Measurements from ENCODE around the gene NGDN.
"Not testable (repeated sequence)": the region's sequence is repeated elsewhere in the genome, so short reads cannot be mapped to it uniquely, and the experiment has no call there.

The NGDN gene

DNA sequence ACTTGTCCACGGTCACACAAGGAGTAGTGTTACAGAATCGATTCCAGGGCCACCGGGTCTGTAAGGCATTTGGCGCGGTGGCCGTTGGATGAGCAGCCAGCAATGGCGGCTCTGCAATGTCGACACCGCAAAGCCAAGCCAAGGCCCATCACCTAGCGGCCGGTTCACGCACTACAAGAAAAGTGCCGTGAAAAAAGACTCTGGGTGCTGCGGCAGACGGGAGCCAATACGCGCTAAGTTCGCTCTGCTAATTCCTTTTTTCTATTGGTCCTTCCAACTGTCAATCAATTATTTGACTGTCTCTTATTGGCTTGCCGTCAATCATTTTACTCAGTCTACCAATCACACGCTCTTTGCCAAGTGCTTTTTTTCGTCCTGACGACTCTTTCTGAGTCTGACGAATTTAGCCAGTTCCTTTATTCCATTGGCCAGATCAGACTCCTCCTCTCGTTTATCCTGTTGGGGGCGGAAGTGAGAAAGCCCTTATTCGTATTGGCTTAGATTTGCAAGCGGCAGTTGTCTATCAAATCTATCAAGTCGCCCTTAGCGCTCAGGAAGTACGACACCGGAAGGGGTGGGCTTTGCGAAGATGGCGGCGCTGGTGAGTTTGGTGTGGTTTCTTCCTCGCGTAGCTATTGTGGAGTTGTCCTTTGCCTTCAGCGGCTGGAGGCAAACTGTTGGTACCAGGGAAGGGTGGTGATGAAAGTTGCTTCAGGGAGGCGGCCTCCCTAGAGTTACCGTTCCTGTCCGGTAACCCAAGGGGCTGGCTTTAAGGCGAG, at the start of gene NGDN:
Gene NGDN, plus strand, starts transcription at position 577 of the 779 bp plus-strand sequence. Its CDS starts 13 bp downstream, at position 590.
- H3K9ac ChIP-seq (ENCODE audit: low read depth, low read length): peak within 1 kb of the TSS; percentile 82
- H3K4me3 ChIP-seq (ENCODE audit: low read depth, low read length): peak within 1 kb of the TSS; percentile 92
- peaks cover 34% of the 10 kb centered on the region for H3K36me3 ChIP-seq (ENCODE audit: control insufficient read depth, insufficient read depth, low read length)
- H3K27me3 ChIP-seq (ENCODE audit: control insufficient read depth, insufficient read depth, low read length): no peaks in the 10 kb centered on the region
- no peaks in the 10 kb centered on the region; the same call in 1 of the 2 replicates for H3K9me3 ChIP-seq (ENCODE audit: control insufficient read depth, insufficient read depth, low read length)
- H3K4me1 ChIP-seq (ENCODE audit: control insufficient read depth, insufficient read depth, low read length): 0 out of 2 replicates have a peak, but pooled peaks cover 3% of the 10 kb centered on the region
- H3K27ac ChIP-seq (ENCODE audit: low read depth, low read length): peak within 1 kb of the TSS; percentile 79

DNA sequence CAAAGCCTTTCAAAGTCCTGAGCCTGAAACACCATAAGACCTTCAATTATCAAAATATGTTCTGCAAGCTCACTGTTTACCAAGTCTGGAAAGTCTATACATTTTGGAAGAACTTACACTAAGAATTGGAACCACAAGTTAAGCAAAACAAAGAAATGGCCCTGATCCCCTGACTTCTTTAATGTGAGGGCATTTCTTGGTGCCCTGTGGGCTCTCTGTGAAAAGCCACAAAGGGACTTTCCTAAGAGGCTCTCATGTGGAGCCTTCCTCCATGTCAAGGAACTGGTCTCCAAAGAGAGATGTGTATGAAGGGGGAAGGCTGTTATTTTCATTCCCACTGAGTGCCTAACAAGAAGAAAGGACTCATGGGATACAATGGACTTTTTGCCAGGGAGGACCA, 47.9 kb upstream of the NGDN start:
- H3K4me3 ChIP-seq (ENCODE audit: low read depth, low read length): no peak overlapping the region
- no peak overlapping the region for H3K27ac ChIP-seq (ENCODE audit: low read depth, low read length)
- no peaks in the 10 kb centered on the region for H3K36me3 ChIP-seq (ENCODE audit: control insufficient read depth, insufficient read depth, low read length)
- H3K9ac ChIP-seq (ENCODE audit: low read depth, low read length): no peak overlapping the region
- H3K4me1 ChIP-seq (ENCODE audit: control insufficient read depth, insufficient read depth, low read length): no peaks in the 10 kb centered on the region
- H3K27me3 ChIP-seq (ENCODE audit: control insufficient read depth, insufficient read depth, low read length): no peaks in the 10 kb centered on the region
- H3K9me3 ChIP-seq (ENCODE audit: control insufficient read depth, insufficient read depth, low read length): no peaks in the 10 kb centered on the region

DNA sequence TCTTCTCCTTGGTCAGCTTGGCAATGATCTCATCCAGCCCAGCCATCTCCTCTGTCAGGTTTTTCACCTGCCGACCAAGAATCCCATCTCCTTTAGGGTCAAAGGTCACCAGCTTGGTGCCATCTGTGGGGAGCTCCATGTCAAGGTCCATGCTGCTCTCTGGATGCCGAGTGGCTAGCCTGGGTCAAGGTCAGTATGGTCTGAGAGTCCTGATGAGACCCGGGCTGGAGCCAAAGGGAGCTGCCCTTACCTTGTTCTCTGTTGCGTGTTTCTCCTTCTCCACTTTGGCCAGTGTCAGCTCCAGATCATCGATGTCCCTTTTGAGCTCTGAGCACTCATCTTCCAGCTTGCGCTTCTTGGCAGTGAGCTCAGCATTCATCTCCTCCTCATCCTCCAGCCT, 45.8 kb upstream of the NGDN start:
- Histone ChIP-seq H3K9me3 (ENCODE audit: control insufficient read depth, insufficient read depth, low read length) (no peaks in the 10 kb centered on the region), H3K9ac (ENCODE audit: low read depth, low read length) (no peak overlapping the region), H3K4me1 (ENCODE audit: control insufficient read depth, insufficient read depth, low read length) (no peaks in the 10 kb centered on the region), H3K27ac (ENCODE audit: low read depth, low read length) (no peak overlapping the region), H3K36me3 (ENCODE audit: control insufficient read depth, insufficient read depth, low read length) (no peaks in the 10 kb centered on the region), H3K4me3 (ENCODE audit: low read depth, low read length) (no peak overlapping the region), H3K27me3 (ENCODE audit: control insufficient read depth, insufficient read depth, low read length) (no peaks in the 10 kb centered on the region)

DNA sequence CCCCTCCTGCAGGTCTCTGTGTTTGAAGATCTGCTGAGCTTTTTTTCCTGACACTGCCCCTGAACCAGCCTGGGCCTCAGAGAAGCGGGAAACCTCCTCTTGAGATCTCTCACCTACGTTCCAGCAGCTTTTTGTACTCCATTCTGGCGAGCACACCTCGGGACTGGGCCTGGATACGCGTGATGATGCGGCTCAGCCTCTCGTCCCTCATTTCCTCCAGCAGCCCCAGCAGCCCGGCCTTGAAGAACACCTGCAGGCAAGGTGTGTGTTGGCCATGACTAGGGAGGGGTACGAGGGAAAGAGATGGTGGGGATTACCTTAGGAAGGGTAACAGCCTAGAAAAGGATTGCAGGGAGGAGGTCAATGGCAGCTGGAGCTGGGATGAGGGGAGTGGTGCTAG, 44.3 kb upstream of the NGDN start:
- H3K27ac ChIP-seq (ENCODE audit: low read depth, low read length): no peak overlapping the region

GRCh38 chr14:23425798-23426197, 43.7 kb upstream of the NGDN start:
- H3K4me1 ChIP-seq (ENCODE audit: control insufficient read depth, insufficient read depth, low read length); H3K9ac ChIP-seq (ENCODE audit: low read depth, low read length); H3K9me3 ChIP-seq (ENCODE audit: control insufficient read depth, insufficient read depth, low read length); H3K27ac ChIP-seq (ENCODE audit: low read depth, low read length); H3K4me3 ChIP-seq (ENCODE audit: low read depth, low read length); H3K27me3 ChIP-seq (ENCODE audit: control insufficient read depth, insufficient read depth, low read length); H3K36me3 ChIP-seq (ENCODE audit: control insufficient read depth, insufficient read depth, low read length): not testable (repeated sequence)

More for the DNA sequence above, 44.3 kb upstream of the NGDN start:
- Histone ChIP-seq H3K4me1 (ENCODE audit: control insufficient read depth, insufficient read depth, low read length) (no peaks in the 10 kb centered on the region), H3K4me3 (ENCODE audit: low read depth, low read length) (no peak overlapping the region), H3K36me3 (ENCODE audit: control insufficient read depth, insufficient read depth, low read length) (no peaks in the 10 kb centered on the region), H3K9me3 (ENCODE audit: control insufficient read depth, insufficient read depth, low read length) (no peaks in the 10 kb centered on the region), H3K27me3 (ENCODE audit: control insufficient read depth, insufficient read depth, low read length) (no peaks in the 10 kb centered on the region), H3K9ac (ENCODE audit: low read depth, low read length) (no peak overlapping the region)

- Histone ChIP-seq H3K27me3 (ENCODE audit: control insufficient read depth, insufficient read depth, low read length) (no peaks in the 10 kb centered on the region), H3K27ac (ENCODE audit: low read depth, low read length) (no peak overlapping the region), H3K9ac (ENCODE audit: low read depth, low read length) (no peak overlapping the region), H3K4me3 (ENCODE audit: low read depth, low read length) (no peak overlapping the region), H3K4me1 (ENCODE audit: control insufficient read depth, insufficient read depth, low read length) (no peaks in the 10 kb centered on the region), H3K9me3 (ENCODE audit: control insufficient read depth, insufficient read depth, low read length) (no peaks in the 10 kb centered on the region), H3K36me3 (ENCODE audit: control insufficient read depth, insufficient read depth, low read length) (no peaks in the 10 kb centered on the region)
Observed at GRCh38 chr14:23428686-23429495, 40.6 kb upstream of the NGDN start.

DNA sequence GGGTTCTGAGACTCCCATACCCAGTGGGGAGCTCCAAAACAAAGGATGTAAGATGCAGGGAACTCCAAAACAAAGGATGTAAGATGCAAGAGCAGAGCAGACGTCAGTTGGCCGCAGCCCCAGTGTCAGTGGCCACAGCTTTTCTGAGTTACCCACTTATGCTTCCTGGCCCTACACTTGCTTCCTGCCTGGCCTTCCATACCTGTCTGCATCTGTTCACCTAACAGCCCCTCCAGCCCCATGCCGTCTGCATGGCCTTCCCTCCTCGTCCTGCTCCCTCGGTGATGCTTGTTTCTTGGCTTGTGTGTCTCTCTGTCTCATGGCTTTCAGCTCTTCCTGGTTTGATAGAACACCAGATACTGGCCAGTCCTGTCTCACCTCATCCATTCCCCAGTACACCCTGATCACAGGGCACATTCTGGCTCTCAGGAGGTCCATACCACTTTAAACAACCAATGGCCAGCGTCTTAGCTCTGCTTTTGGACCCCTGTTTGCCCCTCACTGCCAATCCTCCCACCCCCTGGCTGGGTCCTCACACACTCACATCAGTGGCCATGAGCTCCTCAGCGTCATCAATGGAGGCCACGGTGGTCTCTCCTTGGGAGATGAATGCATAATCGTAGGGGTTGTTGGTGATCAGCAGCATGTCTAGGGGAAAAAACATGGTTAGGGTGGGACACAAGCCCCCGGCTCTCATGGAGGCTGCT, 39.3 kb upstream of the NGDN start:
- H3K36me3 ChIP-seq (ENCODE audit: control insufficient read depth, insufficient read depth, low read length): no peaks in the 10 kb centered on the region
- no peak overlapping the region for H3K27ac ChIP-seq (ENCODE audit: low read depth, low read length)
- H3K9me3 ChIP-seq (ENCODE audit: control insufficient read depth, insufficient read depth, low read length): no peaks in the 10 kb centered on the region
- H3K27me3 ChIP-seq (ENCODE audit: control insufficient read depth, insufficient read depth, low read length): no peaks in the 10 kb centered on the region
- H3K9ac ChIP-seq (ENCODE audit: low read depth, low read length): no peak overlapping the region
- H3K4me3 ChIP-seq (ENCODE audit: low read depth, low read length): no peak overlapping the region
- no peaks in the 10 kb centered on the region for H3K4me1 ChIP-seq (ENCODE audit: control insufficient read depth, insufficient read depth, low read length)

GRCh38 chr14:23430723-23431085, 38.8 kb upstream of the NGDN start:
- Histone ChIP-seq H3K36me3 (ENCODE audit: control insufficient read depth, insufficient read depth, low read length) (no peaks in the 10 kb centered on the region), H3K4me3 (ENCODE audit: low read depth, low read length) (no peak overlapping the region), H3K9me3 (ENCODE audit: control insufficient read depth, insufficient read depth, low read length) (no peaks in the 10 kb centered on the region), H3K27me3 (ENCODE audit: control insufficient read depth, insufficient read depth, low read length) (no peaks in the 10 kb centered on the region), H3K9ac (ENCODE audit: low read depth, low read length) (no peak overlapping the region), H3K27ac (ENCODE audit: low read depth, low read length) (no peak overlapping the region), H3K4me1 (ENCODE audit: control insufficient read depth, insufficient read depth, low read length) (no peaks in the 10 kb centered on the region)

- no peaks in the 10 kb centered on the region for H3K4me1 ChIP-seq (ENCODE audit: control insufficient read depth, insufficient read depth, low read length)
- no peak overlapping the region for H3K27ac ChIP-seq (ENCODE audit: low read depth, low read length)
- no peaks in the 10 kb centered on the region for H3K36me3 ChIP-seq (ENCODE audit: control insufficient read depth, insufficient read depth, low read length)
- H3K4me3 ChIP-seq (ENCODE audit: low read depth, low read length): no peak overlapping the region
- no peaks in the 10 kb centered on the region for H3K9me3 ChIP-seq (ENCODE audit: control insufficient read depth, insufficient read depth, low read length)
- no peak overlapping the region for H3K9ac ChIP-seq (ENCODE audit: low read depth, low read length)
- H3K27me3 ChIP-seq (ENCODE audit: control insufficient read depth, insufficient read depth, low read length): no peaks in the 10 kb centered on the region
Observed at GRCh38 chr14:23431486-23431885, 38.0 kb upstream of the NGDN start.

- Histone ChIP-seq H3K9me3 (ENCODE audit: control insufficient read depth, insufficient read depth, low read length) (no peaks in the 10 kb centered on the region), H3K4me3 (ENCODE audit: low read depth, low read length) (no peak overlapping the region), H3K27ac (ENCODE audit: low read depth, low read length) (no peak overlapping the region), H3K4me1 (ENCODE audit: control insufficient read depth, insufficient read depth, low read length) (no peaks in the 10 kb centered on the region), H3K9ac (ENCODE audit: low read depth, low read length) (no peak overlapping the region), H3K36me3 (ENCODE audit: control insufficient read depth, insufficient read depth, low read length) (no peaks in the 10 kb centered on the region), H3K27me3 (ENCODE audit: control insufficient read depth, insufficient read depth, low read length) (no peaks in the 10 kb centered on the region)
Observed at GRCh38 chr14:23432102-23432925, 37.2 kb upstream of the NGDN start.
